ENCODE data around the gene TCP10L.
"Not testable (repeated sequence)": the region's sequence is repeated elsewhere in the genome, so short reads cannot be mapped to it uniquely, and the experiment has no call there.

TCP10L gene

GRCh38 chr21:32585042-32585710 lies at the start of gene TCP10L:
TCP10L (minus strand) TSS chr21:32585523; CDS start chr21:32584304, 1,219 bp downstream.
- DNase-seq (ENCODE audit: low read depth in 2 of 2) = no peak

DNA sequence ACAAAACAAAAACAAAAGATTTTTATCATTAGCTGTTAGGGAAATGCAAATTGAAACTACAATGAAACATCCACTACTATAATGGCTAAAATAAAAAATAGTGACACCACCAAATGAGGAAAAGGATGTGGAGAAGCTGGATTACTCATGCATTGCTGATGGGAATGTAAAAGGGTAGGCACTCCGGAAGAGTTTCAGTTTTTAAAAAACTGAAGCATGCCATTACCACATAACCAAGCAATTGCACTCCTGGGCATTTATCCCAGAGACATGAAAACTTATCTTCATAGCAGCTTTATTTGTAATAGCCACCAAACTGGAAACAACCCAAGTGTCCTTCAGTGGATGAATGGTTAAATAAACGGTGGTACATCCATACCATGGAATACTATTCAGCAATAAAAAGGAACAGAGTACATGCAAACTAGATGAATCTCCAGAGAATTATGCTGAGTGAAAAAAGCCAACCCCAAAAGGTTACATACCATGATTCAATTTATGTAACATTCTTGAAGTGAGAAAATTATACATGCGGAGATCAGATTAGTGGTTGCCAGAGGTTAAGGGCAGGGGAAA lies 41.4 kb upstream of the TCP10L start:
- DNase-seq (ENCODE audit: low read depth in 2 of 2) = no peak

- DNase-seq (ENCODE audit: low read depth in 2 of 2) = not testable (repeated sequence)
Observed at GRCh38 chr21:32618218-32618617, 32.9 kb upstream of the TCP10L start.

DNA sequence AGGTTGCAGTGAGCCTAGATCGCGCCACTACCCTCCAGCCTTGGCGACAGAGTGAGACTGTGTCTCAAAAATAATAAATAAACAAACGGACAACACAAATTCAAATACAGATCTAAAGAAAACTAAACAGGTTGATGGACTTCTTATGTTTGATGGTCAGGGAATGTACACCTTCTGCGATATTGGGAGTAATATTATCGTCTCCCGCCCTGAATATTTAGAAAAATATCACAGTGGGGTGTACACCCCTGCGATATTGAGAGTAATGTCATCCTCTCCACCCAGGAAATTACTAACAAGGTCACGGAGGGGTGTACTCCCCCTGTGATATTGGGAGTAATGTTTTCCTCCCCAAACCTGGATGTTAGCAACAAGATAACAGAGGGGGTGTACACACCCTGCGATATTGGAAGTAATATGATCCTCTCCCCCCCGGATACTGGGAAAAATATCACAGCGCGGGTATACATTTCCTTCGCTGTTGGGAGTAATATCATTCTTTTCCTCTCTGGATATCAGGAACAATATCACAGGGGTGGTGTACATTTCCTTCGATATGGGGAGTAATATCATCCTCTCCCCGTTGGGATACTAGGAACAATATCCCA lies 28.2 kb upstream of the TCP10L start:
- DNase-seq (ENCODE audit: low read depth in 2 of 2) = no peak

- no peak for DNase-seq (ENCODE audit: low read depth in 2 of 2)
Observed at GRCh38 chr21:32612999-32613337, 27.6 kb upstream of the TCP10L start.

DNA sequence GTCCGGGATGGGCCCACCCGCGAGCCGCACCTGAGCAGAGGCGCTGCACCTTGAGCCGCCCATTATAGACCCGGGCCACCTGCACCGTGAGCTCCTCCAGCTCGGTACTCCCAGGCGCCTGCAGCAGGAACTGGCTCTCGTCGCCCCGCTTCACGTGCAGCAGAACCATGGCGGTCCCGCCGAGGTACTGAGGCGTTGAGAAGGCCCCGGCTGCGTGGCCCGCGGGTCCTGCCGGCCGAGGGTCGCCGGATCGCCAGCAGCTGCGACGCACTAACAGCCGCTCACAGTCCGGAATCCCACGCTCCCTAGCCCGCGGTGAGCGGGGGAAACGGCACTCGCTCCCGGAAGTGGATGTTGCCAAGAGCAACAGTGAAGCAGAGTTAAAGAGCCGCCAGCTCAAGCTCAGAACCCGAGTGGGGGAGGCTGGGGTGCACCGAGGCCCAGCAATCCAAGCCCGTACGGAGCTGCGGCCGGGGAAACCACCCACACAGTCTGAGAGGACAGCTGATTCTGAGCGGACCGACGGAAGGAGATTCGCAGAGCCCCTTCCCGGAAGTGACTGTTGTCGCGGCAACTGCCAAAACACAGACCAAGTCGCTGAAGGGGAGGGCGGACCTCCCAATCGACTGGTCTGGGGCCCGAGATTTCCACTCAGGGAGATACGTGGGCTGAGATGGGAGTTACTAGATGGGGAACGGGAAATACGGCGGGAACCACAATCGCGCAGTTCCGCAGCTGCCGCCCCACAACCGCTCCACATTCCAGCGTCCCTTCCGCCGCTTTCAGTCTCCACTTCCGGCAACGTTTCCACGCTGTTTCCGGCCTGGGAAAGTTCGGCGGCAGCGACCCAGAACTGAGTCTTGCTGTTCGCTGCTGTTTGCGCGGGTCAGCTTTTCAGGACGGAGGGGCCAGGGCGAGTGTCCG lies 27.0 kb upstream of the TCP10L start, which contains the start of gene CFAP298:
CFAP298 (minus strand) TSS at position 303 of the 924 bp plus-strand sequence; CDS start at position 169, 134 bp downstream.
- DNase-seq (ENCODE audit: low read depth in 2 of 2) = peak; percentile 83

GRCh38 chr21:32611471-32611997 lies 26.2 kb upstream of the TCP10L start:
- DNase-seq (ENCODE audit: low read depth in 2 of 2) = no peak

DNA sequence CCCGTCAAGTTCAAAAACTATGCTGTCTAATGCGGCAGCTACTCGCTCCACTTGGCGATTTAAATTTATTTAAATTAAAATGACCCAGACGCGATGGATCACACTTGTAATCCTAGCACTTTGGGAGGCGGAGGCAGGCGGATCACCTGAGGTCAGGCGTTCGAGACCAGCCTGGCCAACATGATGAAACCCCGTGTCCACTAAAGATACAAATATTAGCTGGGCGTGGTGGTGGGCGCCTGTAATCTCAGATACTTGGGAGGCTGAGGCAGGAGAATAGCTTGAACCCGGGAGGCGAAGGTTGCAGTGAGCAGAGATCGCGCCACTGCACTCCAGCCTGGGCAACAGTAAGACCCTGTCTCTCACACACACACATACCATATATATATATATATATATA lies 25.6 kb upstream of the TCP10L start:
- not testable (repeated sequence) for DNase-seq (ENCODE audit: low read depth in 2 of 2)

GRCh38 chr21:32608851-32609250 lies 23.5 kb upstream of the TCP10L start:
- no peak for DNase-seq (ENCODE audit: low read depth in 2 of 2)

DNA sequence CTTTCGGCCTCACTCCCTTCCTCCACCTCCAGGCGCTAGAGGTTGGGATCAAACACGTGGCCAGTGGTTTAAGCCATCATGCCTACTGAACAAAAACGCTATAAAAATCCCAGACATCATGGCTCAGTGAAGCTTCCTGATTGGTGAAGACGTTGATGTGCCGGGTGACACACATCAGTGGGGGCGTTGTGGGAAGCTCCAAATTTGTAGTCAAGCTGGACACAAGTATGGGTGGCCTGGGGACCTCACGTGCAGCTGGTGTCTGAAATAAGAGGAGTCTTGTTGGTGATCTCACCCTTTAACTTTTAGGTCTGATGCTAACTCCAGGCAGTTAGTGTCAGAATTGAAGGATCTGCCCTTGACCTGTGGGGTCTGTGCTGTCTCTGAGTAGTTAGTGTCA lies 20.1 kb upstream of the TCP10L start:
- DNase-seq (ENCODE audit: low read depth in 2 of 2) = no peak

DNA sequence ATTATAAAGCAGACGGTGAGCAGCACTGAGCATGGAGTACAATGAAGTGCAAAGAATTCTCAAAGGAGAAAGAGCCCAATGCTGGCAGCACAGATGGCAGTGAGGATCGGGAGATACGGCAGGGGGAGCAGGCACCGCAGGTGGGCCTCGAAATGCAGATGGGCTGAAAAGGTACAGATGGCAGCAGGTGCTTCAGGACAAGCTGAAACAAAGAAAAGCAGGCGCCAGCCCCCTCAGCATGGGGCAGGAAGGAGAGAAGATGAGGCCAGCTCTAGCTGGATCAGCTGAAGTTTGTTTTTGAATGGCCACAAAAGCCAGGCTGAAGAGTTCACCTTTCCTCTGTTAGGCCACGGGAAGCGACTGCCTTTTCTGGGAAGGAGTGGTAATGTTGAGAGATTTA lies 19.1 kb upstream of the TCP10L start:
- no peak for DNase-seq (ENCODE audit: low read depth in 2 of 2)

DNA sequence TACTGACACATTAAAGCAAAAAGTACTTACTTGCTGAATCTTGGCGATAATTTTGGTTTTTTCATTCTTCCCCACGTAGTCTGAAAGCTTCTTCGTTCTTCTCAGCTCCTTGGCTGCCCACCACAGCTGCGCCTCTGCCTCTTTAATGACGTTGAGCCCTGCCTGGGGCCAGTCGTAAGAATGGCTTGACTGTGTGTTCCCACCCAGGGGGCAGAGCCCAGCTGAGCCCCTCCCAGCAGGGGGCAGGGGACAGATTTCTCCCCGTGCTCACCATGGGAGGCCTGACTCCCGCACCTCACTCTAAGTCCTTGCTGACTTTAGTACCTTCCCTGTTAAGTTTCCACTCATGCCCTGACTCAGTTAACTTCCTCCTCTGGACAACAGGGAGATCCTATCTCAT lies 17.8 kb upstream of the TCP10L start:
- DNase-seq (ENCODE audit: low read depth in 2 of 2) = no peak

GRCh38 chr21:32602099-32602498 lies 16.8 kb upstream of the TCP10L start:
- no peak for DNase-seq (ENCODE audit: low read depth in 2 of 2)

DNA sequence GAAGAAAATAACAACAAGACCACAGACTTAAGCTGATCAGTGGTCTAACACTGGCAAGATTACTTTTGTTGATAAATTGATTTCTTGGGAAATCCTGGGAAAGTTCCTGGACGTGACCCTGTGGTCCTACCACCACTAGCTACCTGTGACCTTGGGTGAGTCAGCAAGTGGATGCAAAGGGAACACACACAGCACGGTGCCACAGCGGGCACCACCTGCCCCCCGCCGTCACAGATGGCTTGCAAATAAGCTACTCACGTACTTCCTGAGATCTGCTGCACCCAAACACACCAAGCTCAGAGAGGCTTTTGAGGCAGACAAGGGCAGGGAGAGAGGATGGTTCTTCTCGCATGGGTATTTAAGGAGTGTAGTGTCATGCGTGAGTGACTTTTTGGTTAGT lies 14.2 kb upstream of the TCP10L start:
- DNase-seq (ENCODE audit: low read depth in 2 of 2) = no peak

DNA sequence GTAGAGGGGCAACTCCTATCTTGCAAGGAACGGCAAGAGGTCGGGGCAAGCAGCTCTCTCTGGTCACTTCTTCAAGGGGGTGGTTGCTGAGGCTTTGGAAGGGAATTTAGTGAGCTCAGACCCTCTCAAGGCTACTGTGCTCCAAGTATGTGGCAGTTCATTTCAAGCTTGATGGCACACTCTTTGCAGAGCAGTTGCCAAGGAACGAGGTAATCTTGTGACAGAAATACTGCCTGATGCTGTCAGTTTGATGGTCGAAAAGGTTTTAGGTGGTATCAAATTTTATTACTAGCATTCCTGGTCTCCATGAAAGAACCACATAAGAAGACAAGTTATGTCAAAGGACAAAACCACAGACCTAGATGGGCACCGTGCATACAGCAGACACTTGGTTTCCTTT lies 13.8 kb upstream of the TCP10L start:
- no peak for DNase-seq (ENCODE audit: low read depth in 2 of 2)

GRCh38 chr21:32597205-32597604 lies 11.9 kb upstream of the TCP10L start:
- DNase-seq (ENCODE audit: low read depth in 2 of 2) = peak; percentile 19 to 26

DNA sequence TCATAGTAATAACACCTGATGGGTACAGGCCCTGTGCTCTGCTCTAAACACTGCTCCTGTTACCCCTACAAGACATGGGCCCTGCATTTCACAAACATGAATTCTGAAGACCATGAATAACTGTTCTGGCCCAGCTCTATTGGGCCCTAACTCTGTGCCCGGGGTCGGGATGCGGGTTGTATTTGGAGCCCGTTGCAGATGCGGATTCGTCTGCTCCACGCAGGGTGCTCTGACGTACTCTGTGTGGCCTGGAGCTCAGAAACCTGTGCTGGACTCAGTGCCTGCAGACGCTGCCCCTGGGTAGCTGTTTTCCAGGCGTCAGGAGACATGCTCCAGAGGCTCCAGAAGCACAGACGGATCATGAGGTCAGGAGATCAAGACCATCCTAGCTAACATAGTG lies 10.1 kb upstream of the TCP10L start:
- no peak for DNase-seq (ENCODE audit: low read depth in 2 of 2)

GRCh38 chr21:32593690-32594089 lies 8.4 kb upstream of the TCP10L start:
- no peak for DNase-seq (ENCODE audit: low read depth in 2 of 2)

DNA sequence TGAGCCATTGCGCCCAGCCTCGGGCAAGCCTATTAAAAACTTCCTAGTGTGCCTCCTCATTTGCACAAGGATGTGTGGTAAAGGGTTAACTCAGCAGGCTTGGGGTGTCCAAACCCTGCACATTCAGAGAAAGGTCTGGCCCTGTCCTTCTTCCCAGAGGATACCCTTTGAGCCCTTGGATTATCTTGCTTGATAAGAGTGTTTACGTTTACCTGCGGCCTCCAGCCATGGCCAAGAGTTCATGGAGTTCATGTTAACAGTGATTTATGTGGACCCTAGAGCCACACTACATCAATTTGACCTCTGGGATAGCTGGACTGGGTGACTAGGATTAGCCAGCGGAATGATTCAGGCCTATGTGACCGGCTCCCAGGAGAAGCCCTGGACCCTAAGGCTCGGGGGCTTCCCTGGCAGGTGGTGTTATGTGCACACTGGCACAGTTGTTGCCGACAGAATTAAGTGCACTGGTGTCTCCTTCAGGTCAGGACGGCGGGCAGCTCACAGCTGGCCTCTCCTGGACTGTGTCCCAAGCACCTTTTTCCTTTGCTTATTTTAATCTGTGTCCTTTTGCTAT lies 7.7 kb upstream of the TCP10L start:
- no peak for DNase-seq (ENCODE audit: low read depth in 2 of 2)

- DNase-seq (ENCODE audit: low read depth in 2 of 2) = no peak
Observed at GRCh38 chr21:32590130-32590529, 4.8 kb upstream of the TCP10L start.

DNA sequence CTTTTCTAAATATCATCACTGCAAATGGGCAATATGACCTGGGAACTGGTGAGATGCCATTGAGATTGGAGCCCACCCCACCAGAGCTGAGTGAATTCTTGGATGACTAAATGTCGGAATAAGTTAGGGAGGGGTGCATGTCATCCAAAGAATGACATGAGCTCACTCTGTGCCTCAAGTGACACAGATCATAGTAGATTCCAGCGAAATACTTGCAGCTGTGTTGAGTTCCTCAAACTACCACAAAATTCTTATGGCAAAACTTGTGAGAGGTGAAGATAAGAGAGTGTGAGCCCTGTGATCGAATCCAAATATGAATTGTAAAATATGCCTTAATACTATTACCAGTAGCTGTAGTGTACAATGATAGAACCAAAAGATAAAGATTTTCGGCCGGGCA lies 2.3 kb upstream of the TCP10L start:
- no peak for DNase-seq (ENCODE audit: low read depth in 2 of 2)

DNA sequence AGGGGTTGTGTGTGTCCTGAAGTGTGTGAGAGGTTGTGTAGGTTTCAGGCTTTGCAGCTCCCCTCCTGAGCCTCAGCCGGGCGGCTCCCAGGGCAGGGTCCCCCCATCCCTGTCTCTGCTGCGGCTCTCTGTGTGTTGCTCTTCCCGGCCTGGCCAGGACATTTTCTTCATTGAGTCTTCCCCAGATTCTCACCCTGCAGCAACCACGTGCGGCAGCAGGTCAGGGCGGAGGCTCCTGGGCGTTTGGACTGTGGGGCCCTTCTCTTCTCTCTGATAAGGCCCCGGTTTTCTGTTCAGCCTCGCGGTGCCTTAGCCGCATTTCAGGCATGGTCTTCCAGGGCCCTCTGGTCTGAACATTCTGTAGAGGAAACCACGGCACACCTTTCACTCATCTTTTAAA lies 1.8 kb upstream of the TCP10L start:
- no peak for DNase-seq (ENCODE audit: low read depth in 2 of 2)

All from fibroblast of skin of left biceps (primary cell).